GM18499 (cell line): Measurements from ENCODE around the gene KCTD13.
"Not testable (repeated sequence)": the region's sequence is repeated elsewhere in the genome, so short reads cannot be mapped to it uniquely, and the experiment has no call there.

Source experiments
- ATAC-seq: cut with Tn5 transposase; IDR thresholded peaks from one replicate; pipeline ENCODE4 v1.9.1; 2021; ENCODE audit warnings: moderate number of reproducible peaks; ENCODE audit not compliant: insufficient read depth, unreplicated experiment

Gene KCTD13

DNA sequence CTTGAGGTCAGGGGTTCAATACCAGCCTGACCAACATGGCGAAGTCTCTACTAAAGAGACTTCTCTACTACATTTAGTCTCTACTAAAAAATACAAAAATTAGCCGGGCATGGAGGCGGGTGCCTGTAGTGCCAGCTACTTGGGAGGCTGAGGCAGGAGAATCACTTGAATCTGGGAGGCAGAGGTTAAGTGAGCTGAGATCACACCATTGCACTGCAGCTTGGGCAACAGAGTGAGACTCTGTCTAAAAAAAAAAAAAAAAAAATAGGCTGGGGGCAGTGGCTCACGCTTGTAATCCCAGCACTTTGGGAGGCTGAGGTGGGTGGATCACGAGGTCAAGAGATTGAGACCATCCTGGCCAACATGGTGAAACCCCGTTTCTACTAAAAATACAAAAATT is 16.2 kb downstream of the KCTD13 start:
- ATAC-seq, result not testable (repeated sequence)

DNA sequence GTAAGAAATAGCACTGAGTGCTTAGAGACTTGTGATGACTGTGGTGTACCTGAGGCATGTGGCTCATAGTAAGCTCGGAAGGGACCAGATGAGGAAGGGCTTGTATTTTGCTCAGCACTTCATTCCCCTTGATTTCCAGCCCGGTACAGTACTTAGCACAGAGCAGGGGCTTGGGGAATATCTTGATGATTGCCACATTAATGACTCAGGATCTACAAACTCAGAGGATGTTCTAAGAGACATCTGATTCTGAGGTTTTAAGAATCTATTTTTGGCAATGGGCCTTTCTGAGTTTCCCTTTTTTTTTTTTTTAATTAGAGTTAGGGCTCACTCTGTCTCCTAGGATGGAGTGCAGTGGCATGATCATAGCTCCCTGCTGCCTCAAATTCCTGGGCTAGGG is 16.6 kb downstream of the KCTD13 start:
- ATAC-seq, result no peak

DNA sequence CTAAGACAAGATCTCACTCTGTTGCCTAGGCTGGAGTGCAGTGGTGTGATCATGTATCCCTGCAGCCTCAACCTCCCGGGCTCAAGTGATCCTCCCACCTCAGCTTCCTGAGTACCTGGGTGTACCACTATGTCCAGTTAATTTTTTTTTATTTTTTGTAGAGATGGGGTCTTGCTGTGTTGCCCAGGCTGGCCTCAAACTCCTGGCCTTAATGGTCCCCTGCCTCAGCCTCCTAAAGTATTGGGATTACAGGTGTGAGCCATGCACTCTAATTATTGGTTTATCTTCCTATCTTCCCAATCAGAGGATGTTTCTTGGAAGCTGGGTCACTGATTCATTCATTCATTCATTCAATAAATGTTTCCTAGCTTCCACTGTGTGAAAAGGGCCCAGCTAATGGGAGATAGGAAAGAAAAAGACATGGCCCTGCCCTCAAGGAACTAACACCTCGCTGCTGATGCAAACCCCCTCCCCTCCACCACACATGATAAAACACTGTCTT is 17.3 kb downstream of the KCTD13 start:
- no peak for ATAC-seq

DNA sequence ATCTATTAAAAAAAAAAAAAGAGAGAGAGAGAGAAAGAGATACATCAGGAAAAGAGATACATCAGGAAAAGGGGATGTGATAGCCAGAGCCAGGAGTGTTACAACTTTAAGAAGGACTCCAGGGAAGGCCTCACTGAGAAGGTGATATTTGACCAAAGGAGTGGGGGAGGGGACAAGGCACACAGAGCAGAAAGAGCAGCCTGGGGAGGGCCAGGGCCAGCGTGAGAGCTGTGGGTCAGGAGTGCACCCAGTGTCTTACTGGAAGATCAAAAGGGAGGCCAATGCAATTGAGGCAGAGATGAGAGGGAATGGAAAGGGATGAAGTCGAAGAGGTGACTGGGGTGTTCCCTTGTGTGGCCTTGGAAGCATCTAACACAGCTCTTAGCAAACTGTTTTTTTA is 18.1 kb downstream of the KCTD13 start:
- ATAC-seq, result no peak

DNA sequence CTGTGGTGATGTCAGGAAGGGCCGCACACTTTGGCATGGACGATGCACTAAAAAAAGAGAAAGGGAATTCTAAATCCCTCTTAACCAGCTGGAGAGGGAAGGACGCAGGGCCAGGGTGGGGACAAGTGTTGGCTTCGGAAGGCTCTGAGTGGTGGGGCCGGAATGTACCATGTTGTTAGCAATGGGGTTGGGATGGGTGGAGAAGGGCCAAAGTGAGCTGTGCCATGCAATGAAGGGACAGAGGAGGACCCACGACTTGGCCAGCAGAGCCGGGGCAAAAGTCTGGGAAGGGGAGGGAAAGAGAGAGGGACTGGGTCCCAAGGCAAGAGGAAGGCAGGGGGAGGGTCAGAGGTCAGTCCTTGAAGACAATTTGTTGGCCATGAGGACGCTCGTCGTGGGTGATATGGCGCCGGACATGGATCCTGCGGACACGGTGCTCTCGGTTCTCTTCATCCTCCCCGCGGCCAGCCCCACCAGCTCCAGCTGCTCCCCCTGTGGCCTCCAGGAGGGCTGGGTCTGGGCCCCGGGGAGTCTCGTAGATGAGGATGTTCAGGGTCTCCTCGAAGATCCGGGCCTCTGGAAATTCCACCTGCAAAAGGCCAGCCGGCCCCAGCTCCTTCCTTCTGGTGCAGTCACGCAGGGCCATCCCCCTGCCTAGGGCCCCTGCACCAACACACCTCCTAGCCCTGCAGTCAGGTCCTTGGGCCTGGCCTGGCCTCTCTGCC is 19.3 kb downstream of the KCTD13 start:
- no peak for ATAC-seq

DNA sequence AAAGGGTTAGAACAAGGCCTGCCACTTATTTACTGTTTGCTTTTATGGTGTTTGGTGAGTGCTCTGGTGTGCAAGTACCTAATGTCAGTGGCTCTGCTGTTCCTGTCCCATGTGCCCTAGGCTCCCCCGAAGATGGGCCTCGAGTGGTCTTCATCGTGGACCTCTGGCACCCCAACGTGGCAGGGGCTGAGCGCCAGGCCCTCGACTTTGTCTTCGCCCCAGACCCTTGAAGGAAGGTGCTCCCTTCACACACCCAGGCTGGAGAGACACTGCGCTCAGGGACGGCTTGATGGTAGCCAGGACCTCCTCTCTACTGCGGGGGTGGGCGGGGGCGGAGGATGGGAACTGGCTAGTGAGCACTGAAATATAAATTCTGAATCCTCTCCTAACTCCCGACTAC is 20.4 kb downstream of the KCTD13 start:
- ATAC-seq, result no peak

DNA sequence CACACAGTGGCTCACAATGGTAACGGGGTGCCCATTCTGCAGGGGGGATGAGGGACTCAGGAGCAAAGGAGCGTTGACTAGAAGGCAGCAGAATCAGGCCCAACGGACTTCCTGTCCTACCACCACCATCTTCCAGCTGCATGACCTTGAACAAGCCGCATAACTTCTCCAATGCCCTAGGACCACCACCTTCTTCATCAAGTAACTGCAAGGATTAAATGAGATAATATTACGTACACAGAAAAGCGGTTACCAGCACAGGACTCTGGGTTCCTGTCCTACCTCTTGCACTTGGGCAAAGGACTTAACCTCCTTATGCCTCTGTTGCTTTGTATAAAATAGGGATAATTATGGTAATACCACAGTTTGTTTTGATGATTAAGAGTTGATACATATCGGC is 21.1 kb downstream of the KCTD13 start:
- no peak for ATAC-seq

DNA sequence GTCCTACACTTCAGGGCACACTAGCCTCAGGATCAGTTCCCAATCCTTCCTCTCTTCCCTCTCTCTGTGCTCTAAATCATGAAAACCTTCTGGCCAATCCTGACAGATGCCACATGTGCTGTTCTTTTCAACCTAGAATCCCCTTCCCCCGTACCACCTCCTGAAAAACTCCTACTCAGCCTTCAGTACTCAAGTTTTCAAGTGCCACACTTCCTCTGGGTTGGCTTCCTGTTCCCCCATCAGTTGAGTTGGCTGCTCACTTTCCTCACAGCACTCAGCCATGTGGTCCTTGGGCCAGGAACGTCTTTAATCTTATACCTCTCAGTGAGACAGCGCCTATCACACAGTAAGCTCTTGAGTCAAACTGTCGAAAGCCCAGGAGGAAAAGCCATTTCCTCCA is 22.4 kb downstream of the KCTD13 start:
- ATAC-seq, result no peak

DNA sequence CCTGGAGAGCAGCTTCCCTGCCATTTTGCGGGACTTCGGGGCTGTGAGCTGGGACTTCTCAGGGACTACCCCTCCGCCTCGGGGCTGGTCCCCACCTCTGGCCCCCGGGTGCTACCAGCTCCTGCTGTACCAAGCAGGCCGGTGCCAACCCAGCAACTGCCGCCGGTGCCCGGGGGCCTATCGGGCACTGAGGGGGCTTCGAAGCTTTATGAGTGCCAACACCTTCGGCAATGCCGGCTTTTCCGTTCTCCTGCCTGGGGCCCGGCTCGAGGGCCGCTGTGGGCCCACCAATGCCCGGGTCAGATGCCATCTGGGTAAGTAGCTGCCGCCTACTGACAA is 24.4 kb downstream of the KCTD13 start:
- no peak for ATAC-seq

DNA sequence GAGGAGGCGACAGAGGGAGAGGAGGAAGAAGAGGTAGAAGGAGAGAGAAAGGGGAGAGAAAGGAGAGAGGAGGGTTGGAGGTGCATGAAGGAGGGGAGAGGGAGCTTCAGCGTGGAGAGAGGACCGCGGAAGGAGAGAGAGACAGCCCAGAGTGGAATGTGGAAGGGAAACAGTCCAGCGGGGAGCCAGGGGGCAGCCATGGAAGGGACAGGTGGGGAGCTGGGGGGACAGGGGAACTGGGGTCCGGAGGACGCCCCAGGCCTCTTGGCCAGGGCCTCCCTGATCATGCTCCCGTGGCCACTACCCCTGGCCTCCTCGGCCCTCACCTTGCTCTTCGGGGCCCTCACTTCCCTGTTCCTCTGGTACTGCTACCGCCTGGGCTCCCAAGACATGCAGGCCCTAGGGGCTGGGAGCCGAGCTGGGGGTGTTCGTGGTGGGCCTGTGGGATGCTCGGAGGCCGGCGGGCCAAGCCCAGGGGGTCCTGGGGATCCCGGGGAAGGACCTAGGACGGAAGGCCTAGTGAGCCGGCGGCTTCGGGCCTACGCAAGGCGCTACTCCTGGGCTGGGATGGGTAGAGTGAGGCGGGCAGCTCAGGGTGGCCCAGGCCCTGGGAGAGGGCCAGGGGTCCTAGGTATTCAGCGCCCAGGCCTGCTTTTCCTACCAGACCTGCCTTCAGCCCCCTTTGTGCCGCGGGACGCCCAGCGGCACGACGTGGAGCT is 25.0 kb downstream of the KCTD13 start:
- no peak for ATAC-seq

DNA sequence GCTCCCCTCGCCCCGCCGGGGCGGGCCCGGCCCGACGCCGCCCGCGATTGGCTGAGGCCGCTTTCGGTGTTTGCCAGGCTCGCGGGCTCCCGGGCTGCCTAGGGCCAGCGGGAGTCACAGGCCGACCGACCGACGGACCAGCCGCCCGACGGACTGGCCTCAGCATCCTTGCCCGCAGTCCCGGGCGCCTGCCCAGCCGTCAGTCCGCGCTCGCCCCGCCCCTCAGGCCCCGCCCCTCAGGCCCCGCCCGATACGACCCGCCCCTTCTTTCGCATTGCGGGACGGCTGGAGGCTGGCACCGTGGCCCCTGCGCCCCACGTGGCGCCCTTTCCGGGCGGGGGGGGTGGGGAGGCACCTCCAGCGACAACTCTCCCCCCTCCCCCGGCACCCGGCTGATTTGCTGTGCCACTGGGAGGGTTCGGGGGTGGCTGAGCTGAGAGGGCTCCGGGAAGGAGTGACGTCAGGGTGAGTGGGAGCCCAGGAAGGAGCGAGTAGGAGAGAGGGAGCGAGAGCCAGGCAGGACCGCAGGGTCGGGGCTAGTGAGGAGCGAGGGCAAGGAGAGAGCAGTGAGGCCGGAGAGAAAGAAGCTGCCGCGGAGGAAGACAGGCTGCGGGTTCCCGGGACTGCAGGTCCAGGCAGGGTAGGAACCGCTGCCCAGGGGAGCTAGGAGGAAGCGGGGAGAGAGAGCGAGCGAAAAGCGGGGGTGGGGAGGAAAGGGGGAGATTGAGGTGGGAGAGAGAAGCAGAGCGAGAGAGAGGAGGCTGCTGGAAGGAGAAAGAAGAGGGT is 25.7 kb downstream of the KCTD13 start, which contains the start of gene ASPHD1:
ASPHD1 (plus strand) TSS at position 387 of the 786 bp plus-strand sequence. CDS start 484 bp downstream, outside the sequence.
- no peak for ATAC-seq

DNA sequence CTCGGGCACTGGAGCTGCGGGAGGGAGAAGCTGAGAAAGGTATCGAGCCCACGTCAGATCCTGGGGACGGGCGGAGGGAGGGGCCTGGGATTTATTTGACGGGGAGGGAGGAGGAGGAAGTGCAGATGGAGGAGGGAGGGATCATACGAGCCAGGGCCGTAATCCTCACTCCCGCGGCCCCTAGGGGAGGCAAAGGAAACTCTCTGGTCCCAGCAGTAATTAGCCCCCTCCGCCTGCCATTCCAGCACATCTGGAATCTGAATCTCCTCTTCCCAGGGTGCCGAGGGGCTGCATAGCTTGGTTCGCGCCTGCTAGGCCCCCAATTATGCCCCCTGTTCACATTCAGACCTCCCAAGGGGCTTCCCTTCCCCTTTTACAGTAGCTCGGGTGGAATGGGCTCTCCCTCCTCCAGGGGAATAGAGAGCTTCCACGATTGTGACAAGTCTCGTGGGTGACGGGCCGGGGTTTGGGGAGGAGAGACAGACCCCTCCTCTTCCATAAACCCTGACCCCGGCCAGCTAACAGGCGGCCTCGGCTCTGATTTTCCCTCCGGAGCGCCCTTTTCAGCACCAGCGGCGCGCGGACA is 26.4 kb downstream of the KCTD13 start, which contains the start of gene SEZ6L2:
SEZ6L2 (minus strand) TSS at position 35 of the 586 bp plus-strand sequence. CDS start 531 bp downstream, outside the sequence.
- ATAC-seq, result no peak

DNA sequence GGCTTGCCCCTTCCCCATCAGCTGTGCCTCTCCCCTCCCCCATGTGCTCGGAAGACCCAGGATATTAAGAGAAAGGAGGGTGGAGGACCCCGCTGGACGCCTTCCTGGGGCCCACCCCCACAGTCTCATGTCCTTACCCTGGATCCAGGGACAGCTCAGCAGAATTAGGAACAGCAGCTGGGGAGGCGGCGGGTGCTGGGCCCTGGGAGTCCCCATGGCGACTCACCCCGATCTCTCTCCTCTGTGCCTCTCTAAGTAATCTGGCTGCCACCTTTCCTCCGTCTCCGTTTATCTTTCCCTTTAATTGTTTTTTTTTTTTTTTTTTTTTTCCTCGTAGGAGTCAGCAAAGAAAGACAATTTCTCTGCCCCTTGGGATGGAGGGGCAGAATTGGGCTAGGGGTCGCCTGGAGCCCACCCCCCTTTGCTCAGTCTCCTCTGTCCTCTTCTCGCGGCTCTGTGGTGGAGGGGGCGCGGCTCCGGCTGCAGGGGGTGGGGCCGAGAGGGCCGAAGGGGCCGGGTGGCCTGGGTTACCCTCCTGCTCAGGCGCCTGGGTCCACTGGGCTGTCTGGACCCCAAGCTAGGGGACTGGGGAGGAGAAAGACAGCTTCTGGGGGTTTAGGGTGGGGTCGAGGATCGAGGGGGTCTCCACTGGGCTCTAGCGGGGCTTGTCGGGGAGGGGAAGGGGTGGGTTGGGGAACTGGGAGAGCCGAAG is 27.1 kb downstream of the KCTD13 start:
- no peak for ATAC-seq

DNA sequence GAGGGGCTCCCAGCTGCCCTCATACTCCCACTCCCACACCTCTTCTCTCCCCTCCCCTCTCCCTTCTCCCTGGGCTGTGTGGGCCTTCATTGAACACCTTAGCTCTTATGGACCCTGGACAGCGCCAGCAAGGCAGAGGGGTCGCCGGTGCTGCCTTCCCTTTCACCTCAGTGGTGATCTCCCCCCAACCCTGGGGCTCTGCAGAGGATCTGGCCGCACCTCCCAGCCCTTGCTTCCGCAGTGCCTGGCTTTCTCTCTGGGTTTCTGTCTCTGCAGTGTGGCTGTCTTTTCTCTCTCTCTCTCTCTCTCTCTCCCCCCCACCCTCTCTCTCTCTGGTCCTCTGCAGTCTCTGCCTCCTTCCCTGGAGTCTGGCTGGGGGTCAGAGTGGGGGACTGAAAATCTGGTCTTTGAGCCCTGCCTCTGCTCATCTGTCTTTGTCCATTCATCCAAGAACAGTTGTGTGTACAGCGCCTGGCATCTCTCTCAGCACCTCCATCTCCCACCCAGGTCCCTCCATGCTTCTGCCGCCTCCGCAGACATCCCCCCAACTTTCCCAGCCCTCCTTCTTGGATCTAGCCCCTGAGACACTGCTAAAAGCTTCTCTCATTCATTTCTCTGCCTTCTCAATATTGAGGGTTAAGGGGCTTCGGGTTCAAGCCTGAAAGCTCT is 27.8 kb downstream of the KCTD13 start:
- ATAC-seq, result no peak

DNA sequence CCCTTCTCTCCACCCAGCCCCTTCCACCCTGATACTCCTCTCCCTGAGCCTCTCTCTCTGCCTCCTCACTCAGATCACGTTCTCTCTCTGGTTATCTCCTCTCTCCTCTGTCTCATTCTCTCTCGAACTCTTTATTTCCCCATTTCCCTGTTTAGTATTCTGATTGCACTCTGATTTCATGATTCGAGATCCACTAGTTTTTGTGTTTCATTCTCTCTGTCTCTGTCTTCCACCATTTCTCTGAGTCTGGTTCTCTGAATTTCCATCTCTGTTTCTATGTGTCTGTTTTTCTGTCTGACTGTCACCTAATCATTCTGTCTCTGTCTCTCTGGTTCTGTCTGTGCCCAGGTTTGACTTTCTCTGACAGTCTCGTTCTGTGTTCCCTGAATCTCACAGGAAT is 28.7 kb downstream of the KCTD13 start:
- ATAC-seq, result no peak

DNA sequence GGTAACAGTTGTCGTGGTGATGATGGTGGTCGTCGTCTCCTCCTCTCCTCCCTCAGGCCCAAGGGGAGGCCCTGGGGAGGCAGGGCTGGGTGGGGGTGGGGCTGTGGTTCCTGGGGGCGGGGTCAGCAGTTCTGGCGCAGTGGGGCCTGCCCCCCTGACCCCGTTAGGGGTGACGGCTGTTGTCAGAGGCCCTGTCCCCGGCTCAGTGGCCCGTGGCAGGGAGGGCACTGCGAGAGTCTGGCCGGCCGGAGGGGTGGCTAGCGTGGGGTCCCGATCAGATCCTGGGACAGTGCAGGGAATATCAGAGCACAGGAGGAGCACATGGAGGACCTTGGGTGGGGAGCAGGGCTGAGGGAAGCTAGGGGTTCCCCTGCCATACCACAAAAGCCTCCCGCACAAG is 29.2 kb downstream of the KCTD13 start:
- ATAC-seq, result no peak

DNA sequence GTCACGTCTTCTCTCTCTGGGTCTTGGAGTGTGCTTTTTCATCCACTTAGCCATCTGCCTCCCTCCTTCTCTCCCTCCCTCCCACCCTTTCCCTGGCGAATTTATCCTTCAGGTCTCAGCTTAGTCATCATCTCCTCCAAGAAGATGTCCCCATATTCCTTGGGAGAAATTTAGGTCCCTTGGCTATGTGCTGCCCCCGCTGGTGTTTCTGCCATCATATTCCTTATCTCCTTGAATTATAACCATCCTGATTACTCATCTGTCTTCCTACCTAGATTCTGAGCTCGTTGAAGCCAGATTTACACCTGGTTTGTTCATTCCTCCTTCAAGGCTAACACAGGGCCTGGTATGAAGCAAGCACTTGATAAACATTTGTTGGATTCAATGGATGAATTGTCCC is 31.7 kb downstream of the KCTD13 start:
- ATAC-seq, result no peak

DNA sequence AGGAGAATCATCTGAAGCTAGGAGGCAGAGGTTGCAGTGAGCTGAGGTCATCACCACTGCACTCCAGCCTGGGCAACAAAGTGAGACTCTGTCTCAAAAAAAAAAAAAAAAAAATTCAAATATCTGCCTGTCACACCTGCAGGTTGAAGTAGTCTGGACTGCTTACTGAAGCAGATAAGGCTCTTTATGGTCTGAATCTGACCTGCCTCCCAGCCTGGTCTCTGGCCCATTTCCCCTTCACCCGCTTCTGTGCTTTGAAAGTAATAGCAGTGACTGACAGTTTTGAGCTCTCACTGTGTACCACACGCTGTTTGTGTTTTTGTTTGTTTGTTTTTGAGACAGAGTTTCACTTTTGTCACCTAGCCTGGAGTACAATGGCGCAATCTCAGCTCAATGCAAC is 32.5 kb downstream of the KCTD13 start:
- no peak for ATAC-seq

DNA sequence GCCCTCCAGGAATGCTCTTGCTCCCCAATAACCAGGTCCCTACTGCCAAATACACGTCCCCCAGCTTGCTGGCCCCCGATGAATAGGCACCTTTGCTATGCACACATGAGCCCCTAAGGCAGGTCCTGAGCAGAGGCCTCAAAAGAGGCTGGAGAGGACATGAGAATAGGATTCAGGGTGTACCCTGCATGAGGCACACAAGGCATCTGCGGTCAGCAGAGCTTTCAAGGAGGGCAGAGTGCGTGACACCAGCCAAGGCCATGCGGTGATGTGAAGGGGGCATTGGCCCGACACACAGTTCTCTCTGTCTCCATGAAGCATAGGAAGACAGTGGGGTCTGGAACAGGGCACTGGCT is 33.6 kb downstream of the KCTD13 start:
- no peak for ATAC-seq
